ENCODE measurements around the gene PTPN5.

PTPN5 gene

DNA sequence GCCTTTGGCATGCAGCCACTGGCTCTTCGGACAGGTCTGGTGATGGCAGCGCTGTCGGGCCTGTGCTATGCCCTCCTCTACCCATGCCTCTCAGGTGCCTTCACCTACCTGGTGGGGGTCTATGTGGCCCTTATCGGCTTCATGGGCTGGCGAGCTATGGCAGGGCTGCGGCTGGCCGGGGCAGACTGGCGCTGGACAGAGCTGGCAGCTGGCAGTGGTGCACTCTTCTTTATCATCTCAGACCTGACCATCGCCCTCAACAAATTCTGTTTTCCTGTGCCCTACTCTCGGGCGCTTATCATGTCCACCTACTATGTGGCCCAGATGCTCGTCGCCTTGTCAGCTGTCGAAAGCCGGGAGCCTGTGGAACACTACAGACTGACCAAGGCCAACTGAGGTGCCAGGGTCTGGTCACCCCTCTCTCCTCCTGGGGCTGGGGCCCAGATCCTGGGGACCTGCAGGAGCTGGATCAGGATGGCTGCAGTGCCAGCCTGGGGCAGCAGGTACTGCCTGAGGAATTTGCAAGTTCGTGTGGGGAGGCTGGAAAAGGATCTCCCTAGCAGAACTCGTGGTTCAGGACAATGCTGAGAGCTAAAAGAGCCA is 89.9 kb downstream of the PTPN5 start:
- H3K27ac ChIP-seq = no peak overlapping the region
- TF ChIP-seq, protein P1, sequence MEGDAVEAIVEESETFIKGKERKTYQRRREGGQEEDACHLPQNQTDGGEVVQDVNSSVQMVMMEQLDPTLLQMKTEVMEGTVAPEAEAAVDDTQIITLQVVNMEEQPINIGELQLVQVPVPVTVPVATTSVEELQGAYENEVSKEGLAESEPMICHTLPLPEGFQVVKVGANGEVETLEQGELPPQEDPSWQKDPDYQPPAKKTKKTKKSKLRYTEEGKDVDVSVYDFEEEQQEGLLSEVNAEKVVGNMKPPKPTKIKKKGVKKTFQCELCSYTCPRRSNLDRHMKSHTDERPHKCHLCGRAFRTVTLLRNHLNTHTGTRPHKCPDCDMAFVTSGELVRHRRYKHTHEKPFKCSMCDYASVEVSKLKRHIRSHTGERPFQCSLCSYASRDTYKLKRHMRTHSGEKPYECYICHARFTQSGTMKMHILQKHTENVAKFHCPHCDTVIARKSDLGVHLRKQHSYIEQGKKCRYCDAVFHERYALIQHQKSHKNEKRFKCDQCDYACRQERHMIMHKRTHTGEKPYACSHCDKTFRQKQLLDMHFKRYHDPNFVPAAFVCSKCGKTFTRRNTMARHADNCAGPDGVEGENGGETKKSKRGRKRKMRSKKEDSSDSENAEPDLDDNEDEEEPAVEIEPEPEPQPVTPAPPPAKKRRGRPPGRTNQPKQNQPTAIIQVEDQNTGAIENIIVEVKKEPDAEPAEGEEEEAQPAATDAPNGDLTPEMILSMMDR (IDR thresholded peaks at IDR 0.05) = no peak
- no peak for TF ChIP-seq ZFX (IDR thresholded peaks at IDR 0.05; ENCODE audit: borderline replicate concordance)

DNA sequence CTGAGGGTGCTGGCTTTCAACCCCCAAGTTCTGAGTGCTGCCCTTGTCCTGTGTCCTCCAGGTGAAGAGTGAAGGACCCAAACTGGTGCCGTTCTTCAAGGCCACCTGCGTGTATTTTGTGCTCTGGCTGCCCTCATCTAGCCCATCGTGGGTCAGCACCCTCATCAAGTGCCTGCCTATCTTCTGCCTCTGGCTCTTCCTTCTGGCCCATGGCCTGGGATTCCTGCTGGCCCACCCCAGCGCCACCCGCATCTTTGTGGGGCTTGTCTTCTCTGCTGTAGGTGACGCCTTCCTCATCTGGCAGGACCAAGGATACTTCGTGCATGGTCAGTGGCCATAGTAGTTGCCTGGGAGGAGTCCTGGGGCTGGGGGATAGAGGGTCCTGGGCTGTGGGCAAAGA is 90.7 kb downstream of the PTPN5 start:
- no peak for TF ChIP-seq ZFX (IDR thresholded peaks at IDR 0.05; ENCODE audit: borderline replicate concordance)
- TF ChIP-seq, protein P1 (IDR thresholded peaks at IDR 0.05) = no peak
- H3K27ac ChIP-seq = no peak overlapping the region

DNA sequence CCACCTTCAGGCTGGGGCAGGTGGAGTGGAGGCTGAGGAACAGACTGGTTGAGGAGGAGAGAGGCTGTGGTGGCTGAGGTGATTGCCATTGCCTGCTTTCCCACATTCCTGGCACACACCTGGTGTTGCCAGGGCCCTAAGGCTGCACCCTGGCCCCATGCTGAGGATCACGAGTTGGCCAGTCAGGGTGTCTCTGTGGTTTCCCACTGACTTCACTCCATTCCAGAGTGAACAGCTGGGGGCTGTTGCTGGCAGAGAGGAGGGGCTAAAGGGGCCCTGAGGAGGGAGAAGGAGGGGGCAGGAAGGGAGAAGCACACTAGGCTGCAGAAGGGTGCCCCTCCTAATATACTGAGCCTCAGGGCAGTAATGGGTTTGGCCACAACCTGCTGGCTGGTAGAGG is 91.2 kb downstream of the PTPN5 start:
- TF ChIP-seq, protein P1 (IDR thresholded peaks at IDR 0.05) = no peak
- TF ChIP-seq ZFX (IDR thresholded peaks at IDR 0.05; ENCODE audit: borderline replicate concordance) = no peak

DNA sequence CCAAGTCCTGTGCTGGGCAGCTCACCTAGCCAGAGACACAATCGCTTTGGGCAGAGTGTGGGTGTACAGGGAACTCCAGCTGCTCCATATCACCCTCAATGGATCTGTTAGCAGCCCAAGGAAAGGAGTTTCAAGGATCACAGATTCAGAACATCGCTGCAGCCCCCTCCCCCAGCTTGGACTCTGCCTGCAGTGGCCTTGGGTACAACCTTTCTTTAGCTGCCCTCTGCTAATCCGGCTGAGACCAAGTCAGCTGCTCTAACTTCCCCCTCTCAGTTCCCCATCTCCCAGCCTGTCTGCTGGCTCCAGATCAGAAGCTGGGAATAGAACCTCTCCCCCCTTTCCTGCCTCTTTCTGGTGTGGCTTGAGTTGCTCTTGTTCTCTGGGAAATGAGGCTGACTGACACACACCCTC is 91.7 kb downstream of the PTPN5 start:
- TF ChIP-seq, protein P1 (IDR thresholded peaks at IDR 0.05) = no peak
- TF ChIP-seq ZFX (IDR thresholded peaks at IDR 0.05; ENCODE audit: borderline replicate concordance) = no peak
- no peak overlapping the region for H3K27ac ChIP-seq

More for the DNA sequence above, 91.2 kb downstream of the PTPN5 start:
- H3K27ac ChIP-seq = no peak overlapping the region

DNA sequence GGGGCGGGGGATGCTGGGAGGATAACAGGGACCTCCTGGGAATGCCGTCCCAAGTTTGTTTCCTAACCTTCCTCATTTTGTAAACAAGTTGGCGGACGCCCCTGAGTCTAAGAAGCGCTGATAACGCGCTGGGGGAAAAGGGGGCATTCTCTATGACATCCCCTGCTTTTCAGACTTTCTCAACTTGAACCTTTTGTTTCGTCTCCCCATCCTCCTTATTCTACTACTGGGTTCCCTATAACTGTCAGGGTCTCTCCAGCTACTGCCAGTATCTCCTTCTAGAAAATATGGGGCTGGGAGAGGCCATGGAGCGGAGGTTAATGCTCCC is 92.4 kb downstream of the PTPN5 start:
- TF ChIP-seq, protein P1 (IDR thresholded peaks at IDR 0.05) = no peak
- no peak for TF ChIP-seq ZFX (IDR thresholded peaks at IDR 0.05; ENCODE audit: borderline replicate concordance)
- H3K27ac ChIP-seq = peak overlapping the region; percentile 51

DNA sequence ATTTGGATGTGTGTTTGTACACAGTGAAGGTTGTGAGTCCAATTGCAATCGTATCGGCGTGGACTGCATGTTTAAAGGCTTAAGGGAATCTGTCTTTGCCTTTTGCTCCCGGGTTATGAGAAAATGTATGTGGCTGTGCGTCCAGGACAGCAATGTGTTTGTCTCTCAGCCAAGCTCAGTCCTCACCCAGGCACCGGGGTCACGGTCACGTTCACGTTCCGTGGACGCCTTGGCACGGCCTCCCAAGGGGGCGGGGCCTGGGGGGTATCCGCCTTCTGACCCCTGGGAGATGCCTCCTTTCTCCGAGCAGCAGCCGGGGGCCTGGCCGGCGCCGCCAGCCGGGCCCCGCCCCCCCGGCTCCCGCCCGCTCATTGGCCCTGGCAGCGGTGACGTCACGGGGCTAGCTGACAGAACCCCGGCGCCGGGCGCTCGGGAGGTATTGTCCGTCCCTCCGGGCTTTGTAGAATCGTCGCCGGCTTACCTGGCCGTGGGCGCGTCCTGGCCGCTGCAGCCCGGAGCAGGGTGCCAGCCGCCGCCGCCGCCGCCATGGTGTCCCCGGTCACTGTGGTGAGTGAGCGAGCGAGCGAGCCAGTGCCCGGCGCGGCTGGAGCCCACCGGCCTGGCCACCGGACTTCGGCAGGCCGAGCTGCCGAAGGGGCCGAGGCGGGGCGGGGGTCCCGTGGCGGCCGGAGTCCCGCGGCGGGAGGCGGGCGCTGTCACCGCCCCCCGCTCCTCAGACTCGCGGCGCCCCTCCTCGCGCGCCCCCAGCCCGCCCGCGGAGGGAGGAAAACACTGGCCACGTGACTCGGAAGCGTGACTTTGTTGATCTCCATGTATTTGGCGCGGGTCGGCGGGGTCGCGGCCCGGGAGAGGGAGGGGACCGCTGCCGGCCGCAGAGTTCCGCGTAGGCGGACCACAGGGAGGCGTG is 93.0 kb downstream of the PTPN5 start, which contains the start of gene TMEM86A:
TMEM86A (plus strand) TSS at position 439 of the 928 bp plus-strand sequence; CDS start at position 547, 108 bp downstream.
- TF ChIP-seq ZFX (IDR thresholded peaks at IDR 0.05; ENCODE audit: borderline replicate concordance) = no peak
- TF ChIP-seq, protein P1 (IDR thresholded peaks at IDR 0.05) = no peak
- peak within 1 kb of the TSS; percentile 51 for H3K27ac ChIP-seq

DNA sequence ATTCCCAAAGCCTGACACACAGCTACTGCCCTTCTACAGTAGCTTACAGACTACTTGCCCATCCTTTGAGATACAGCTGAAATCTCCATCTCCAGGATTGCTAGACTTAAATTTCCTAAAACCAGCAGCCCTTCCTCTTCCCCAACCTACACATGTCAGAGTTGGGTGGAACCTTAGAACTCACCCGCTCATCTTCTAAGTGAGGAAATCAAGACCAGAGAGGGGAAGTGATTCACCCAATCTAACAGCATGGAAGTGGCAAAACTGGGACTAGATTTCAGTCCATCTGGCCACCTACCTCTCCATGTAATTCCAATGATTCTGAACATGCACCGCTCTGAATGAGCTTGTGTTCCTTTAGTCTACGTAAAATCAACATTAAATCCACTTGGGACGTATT is 94.0 kb downstream of the PTPN5 start:
- TF ChIP-seq, protein P1 (IDR thresholded peaks at IDR 0.05) = no peak
- TF ChIP-seq ZFX (IDR thresholded peaks at IDR 0.05; ENCODE audit: borderline replicate concordance) = no peak
- H3K27ac ChIP-seq = no peak overlapping the region
